Hepatocyte (in vitro differentiated cells): ENCODE data around the gene SLFN12L. TPM values are rescaled to one million over a fixed set of nuclear protein-coding genes. Genes with fewer than 3 reads are reported as not detected.

Experiments
- DNase-seq: peaks from one replicate; pipeline ENCODE4 v3.0.0-alpha.2; 2016; ENCODE audit warnings: low spot score
- H2AFZ ChIP-seq: fragments of 200-600 bp; sonication (generic); 2 replicates; pipeline ENCODE4 v1.6.0; 2016; ENCODE audit warnings: antibody characterized with exemption, mild to moderate bottlenecking
- H3K27ac ChIP-seq: fragments of 200-600 bp; sonication (generic); 2 replicates; pipeline ENCODE4 v1.5.1; 2016; ENCODE audit warnings: mild to moderate bottlenecking
- H3K27me3 ChIP-seq: fragments of 200-600 bp; sonication (generic); 2 replicates; pipeline ENCODE4 v1.6.1; 2016
- H3K36me3 ChIP-seq: fragments of 200-600 bp; sonication (generic); replicated peaks from 2 replicates; pipeline ENCODE4 v1.5.1; 2016; ENCODE audit warnings: low read depth; ENCODE audit not compliant: insufficient read depth
- H3K4me1 ChIP-seq: fragments of 200-600 bp; sonication (generic); 2 replicates; pipeline ENCODE4 v1.5.1; 2016; ENCODE audit warnings: mild to moderate bottlenecking, moderate library complexity; ENCODE audit not compliant: insufficient read depth
- H3K4me2 ChIP-seq: fragments of 200-600 bp; sonication (generic); 2 replicates; pipeline ENCODE4 v1.6.0; 2016
- H3K4me3 ChIP-seq: fragments of 200-600 bp; sonication (generic); 2 replicates; pipeline ENCODE4 v1.5.1; 2016; ENCODE audit warnings: mild to moderate bottlenecking
- H3K79me2 ChIP-seq: fragments of 200-600 bp; sonication (generic); 2 replicates; pipeline ENCODE4 v1.6.0; 2017; ENCODE audit warnings: mild to moderate bottlenecking
- H3K9me2 ChIP-seq: fragments of 200-600 bp; sonication (generic); replicated peaks from 2 replicates; pipeline ENCODE4 v1.6.0; 2017; ENCODE audit warnings: mild to moderate bottlenecking; ENCODE audit not compliant: insufficient read depth
- H3K9me3 ChIP-seq: fragments of 200-600 bp; sonication (generic); 2 replicates; pipeline ENCODE4 v1.5.1; 2016; ENCODE audit warnings: low read depth, mild to moderate bottlenecking
- H4K20me1 ChIP-seq: fragments of 200-600 bp; sonication (generic); 2 replicates; pipeline ENCODE4 v1.6.0; 2016; ENCODE audit warnings: mild to moderate bottlenecking; ENCODE audit not compliant: insufficient read depth, poor library complexity, severe bottlenecking
- CTCF ChIP-seq: fragments of 200-600 bp; sonication (generic); IDR thresholded peaks from 2 replicates; pipeline ENCODE4 v1.5.1; 2016; ENCODE audit warnings: antibody characterized with exemption, mild to moderate bottlenecking; ENCODE audit not compliant: poor library complexity
- EZH2 ChIP-seq: fragments of 200-600 bp; sonication (generic); IDR thresholded peaks from 2 replicates; pipeline ENCODE4 v1.6.1; 2016; ENCODE audit warnings: antibody characterized with exemption, mild to moderate bottlenecking, borderline replicate concordance
- EZH2phosphoT487 ChIP-seq: fragments of 200-600 bp; sonication (generic); IDR thresholded peaks from one replicate; pipeline ENCODE4 v1.6.1; 2018; ENCODE audit warnings: antibody characterized with exemption, mild to moderate bottlenecking, low read depth, moderate library complexity; ENCODE audit not compliant: unreplicated experiment, severe bottlenecking
- WGBS: methylation state at CpG from one replicate; pipeline ENCODE4 v1.1.6; 2016; ENCODE audit warnings: low lambda C conversion rate; ENCODE audit errors: missing lambda C conversion rate; 5-methylcytosine and 5-hydroxymethylcytosine counted together
- polyA plus RNA-seq: library from polyadenylated mRNA; unstranded; fragments of >200 nt; fragmentation: Nextera tagmentation; extraction: Ambion mirVana; gene quantifications from 2 replicates; pipeline ENCODE4 v1.2.1, GENCODE V29; 2016
- total RNA-seq: library from RNA; depleted of rRNA; stranded (reverse); fragments of >200 nt; gene quantifications from 2 replicates; pipeline ENCODE4 v1.2.3, GENCODE V29; 2014

SLFN12L gene
- total and polyA plus RNA-seq, 2 experiments from 2014 or later = 0.03 TPM; not detected in 1

DNA sequence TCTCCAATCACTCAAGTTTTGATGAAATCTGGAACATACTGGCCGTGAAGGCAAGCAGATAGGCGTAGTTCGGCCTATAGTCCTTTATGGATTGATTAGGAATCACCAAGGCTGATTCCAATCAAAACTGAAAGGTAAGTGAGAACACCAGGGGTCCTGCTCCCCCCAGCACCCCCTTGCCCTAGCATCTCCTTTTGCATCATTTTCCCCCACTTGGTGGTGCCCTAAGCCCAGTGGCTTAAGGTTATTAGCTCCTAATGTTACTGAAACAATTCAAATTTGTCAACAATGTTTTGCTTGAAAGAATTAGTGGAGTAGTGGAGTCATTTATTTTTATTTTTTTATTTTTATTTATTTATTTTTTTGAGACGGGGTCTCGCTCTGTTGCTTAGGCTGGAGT is 18.2 kb upstream of the SLFN12L start:
- H3K27ac ChIP-seq = no peak overlapping the region
- no peaks in the 10 kb centered on the region for H3K4me1 ChIP-seq
- no peaks in the 10 kb centered on the region for H3K36me3 ChIP-seq
- H3K27me3 ChIP-seq = peaks cover 25% of the 10 kb centered on the region
- no peak overlapping the region for H2AFZ ChIP-seq
- TF ChIP-seq CTCF (no peak), EZH2 (no peak), EZH2phosphoT487 (no peak)
- no peaks in the 10 kb centered on the region for H3K9me2 ChIP-seq
- 97% methylated on average over 5 of the region's 5 CpGs for WGBS
- DNase-seq = no peak
- H3K79me2 ChIP-seq = no peaks in the 10 kb centered on the region
- H4K20me1 ChIP-seq = no peaks in the 10 kb centered on the region
- no peak overlapping the region for H3K4me3 ChIP-seq
- no peaks in the 10 kb centered on the region for H3K9me3 ChIP-seq
- no peak overlapping the region for H3K4me2 ChIP-seq

DNA sequence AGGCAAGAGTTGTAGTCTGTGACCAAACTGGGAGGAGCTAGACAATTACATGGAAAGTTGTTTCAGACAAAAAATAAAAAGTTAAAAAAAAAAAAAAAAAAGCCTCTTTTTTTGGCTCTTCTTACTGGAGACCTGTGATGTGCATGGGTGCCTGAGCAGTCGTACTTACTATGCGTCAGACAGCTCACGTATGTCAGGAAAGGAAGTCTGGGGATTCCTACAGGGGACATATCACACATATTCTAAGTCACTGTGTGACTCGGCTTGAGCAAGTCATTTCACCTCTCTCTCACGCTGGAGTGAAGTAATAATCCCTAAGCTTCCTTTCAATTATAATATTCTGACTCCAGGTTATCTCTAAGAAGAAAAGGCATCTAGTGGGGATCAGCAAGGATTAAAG is 17.2 kb upstream of the SLFN12L start:
- H3K4me3 ChIP-seq = no peak overlapping the region
- no peaks in the 10 kb centered on the region for H3K36me3 ChIP-seq
- H4K20me1 ChIP-seq = no peaks in the 10 kb centered on the region
- H3K27me3 ChIP-seq = peaks cover 29% of the 10 kb centered on the region
- no peak for DNase-seq
- no peaks in the 10 kb centered on the region for H3K9me3 ChIP-seq
- TF ChIP-seq EZH2 (no peak), EZH2phosphoT487 (no peak), CTCF (no peak)
- H3K79me2 ChIP-seq = no peaks in the 10 kb centered on the region
- H3K27ac ChIP-seq = no peak overlapping the region
- no peaks in the 10 kb centered on the region for H3K4me1 ChIP-seq
- no peak overlapping the region for H3K4me2 ChIP-seq
- no peaks in the 10 kb centered on the region for H3K9me2 ChIP-seq
- no peak overlapping the region for H2AFZ ChIP-seq
- 83% methylated on average over 5 of the region's 5 CpGs for WGBS

GRCh38 chr17:35553310-35553709 is 15.8 kb upstream of the SLFN12L start:
- Histone ChIP-seq H3K27me3 (peaks cover 42% of the 10 kb centered on the region), H3K4me2 (no peak overlapping the region), H3K9me3 (no peaks in the 10 kb centered on the region), H3K36me3 (no peaks in the 10 kb centered on the region), H3K79me2 (no peaks in the 10 kb centered on the region), H3K4me1 (no peaks in the 10 kb centered on the region), H2AFZ (no peak overlapping the region), H4K20me1 (no peaks in the 10 kb centered on the region), H3K27ac (no peak overlapping the region), H3K4me3 (no peak overlapping the region), H3K9me2 (no peaks in the 10 kb centered on the region)
- DNase-seq = no peak
- no peak for TF ChIP-seq CTCF
- no peak for TF ChIP-seq EZH2phosphoT487
- TF ChIP-seq EZH2 = no peak
- WGBS = 83% methylated on average over 4 of the region's 4 CpGs

GRCh38 chr17:35548978-35549377 is 11.5 kb upstream of the SLFN12L start:
- no peak overlapping the region for H3K27ac ChIP-seq
- H3K27me3 ChIP-seq = peaks cover 54% of the 10 kb centered on the region
- no peaks in the 10 kb centered on the region for H3K9me3 ChIP-seq
- H3K36me3 ChIP-seq = no peaks in the 10 kb centered on the region
- no peak for DNase-seq
- no peaks in the 10 kb centered on the region for H4K20me1 ChIP-seq
- H3K4me3 ChIP-seq = no peak overlapping the region
- H3K9me2 ChIP-seq = no peaks in the 10 kb centered on the region
- H3K4me2 ChIP-seq = no peak overlapping the region
- no peaks in the 10 kb centered on the region for H3K4me1 ChIP-seq
- H2AFZ ChIP-seq = no peak overlapping the region
- TF ChIP-seq EZH2phosphoT487 (no peak), EZH2 (no peak), CTCF (no peak)
- H3K79me2 ChIP-seq = no peaks in the 10 kb centered on the region
- WGBS = 61% methylated on average over 1 of the region's 1 CpG
